Measurements from ENCODE around the gene ZNF83.

ZNF83 gene

GRCh38 chr19:52660981-52661380, 22.8 kb upstream of the ZNF83 start:
- TF ChIP-seq ZFX (IDR thresholded peaks at IDR 0.05) = no peak
- TF ChIP-seq, protein P1, sequence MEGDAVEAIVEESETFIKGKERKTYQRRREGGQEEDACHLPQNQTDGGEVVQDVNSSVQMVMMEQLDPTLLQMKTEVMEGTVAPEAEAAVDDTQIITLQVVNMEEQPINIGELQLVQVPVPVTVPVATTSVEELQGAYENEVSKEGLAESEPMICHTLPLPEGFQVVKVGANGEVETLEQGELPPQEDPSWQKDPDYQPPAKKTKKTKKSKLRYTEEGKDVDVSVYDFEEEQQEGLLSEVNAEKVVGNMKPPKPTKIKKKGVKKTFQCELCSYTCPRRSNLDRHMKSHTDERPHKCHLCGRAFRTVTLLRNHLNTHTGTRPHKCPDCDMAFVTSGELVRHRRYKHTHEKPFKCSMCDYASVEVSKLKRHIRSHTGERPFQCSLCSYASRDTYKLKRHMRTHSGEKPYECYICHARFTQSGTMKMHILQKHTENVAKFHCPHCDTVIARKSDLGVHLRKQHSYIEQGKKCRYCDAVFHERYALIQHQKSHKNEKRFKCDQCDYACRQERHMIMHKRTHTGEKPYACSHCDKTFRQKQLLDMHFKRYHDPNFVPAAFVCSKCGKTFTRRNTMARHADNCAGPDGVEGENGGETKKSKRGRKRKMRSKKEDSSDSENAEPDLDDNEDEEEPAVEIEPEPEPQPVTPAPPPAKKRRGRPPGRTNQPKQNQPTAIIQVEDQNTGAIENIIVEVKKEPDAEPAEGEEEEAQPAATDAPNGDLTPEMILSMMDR (conservative IDR thresholded peaks at IDR 0.05) = no peak
- H3K27ac ChIP-seq = no peak overlapping the region

- no peak overlapping the region for H3K27ac ChIP-seq
- TF ChIP-seq, protein P1 (conservative IDR thresholded peaks at IDR 0.05) = no peak
- no peak for TF ChIP-seq ZFX (IDR thresholded peaks at IDR 0.05)
Measured at GRCh38 chr19:52659013-52659412, 20.9 kb upstream of the ZNF83 start.

GRCh38 chr19:52658595-52658994, 20.4 kb upstream of the ZNF83 start:
- no peak for TF ChIP-seq ZFX (IDR thresholded peaks at IDR 0.05)
- TF ChIP-seq, protein P1 (conservative IDR thresholded peaks at IDR 0.05) = no peak
- H3K27ac ChIP-seq = no peak overlapping the region

- TF ChIP-seq, protein P1 (conservative IDR thresholded peaks at IDR 0.05) = no peak
- TF ChIP-seq ZFX (IDR thresholded peaks at IDR 0.05) = no peak
- H3K27ac ChIP-seq = no peak overlapping the region
Measured at GRCh38 chr19:52653161-52653560, 15.0 kb upstream of the ZNF83 start.

GRCh38 chr19:52651956-52652355, 13.8 kb upstream of the ZNF83 start:
- TF ChIP-seq, protein P1 (conservative IDR thresholded peaks at IDR 0.05) = no peak
- TF ChIP-seq ZFX (IDR thresholded peaks at IDR 0.05) = no peak
- H3K27ac ChIP-seq = no peak overlapping the region

GRCh38 chr19:52648336-52649016, 10.3 kb upstream of the ZNF83 start:
- TF ChIP-seq, protein P1 (conservative IDR thresholded peaks at IDR 0.05) = no peak
- TF ChIP-seq ZFX (IDR thresholded peaks at IDR 0.05) = no peak
- no peak overlapping the region for H3K27ac ChIP-seq

GRCh38 chr19:52646571-52647217, 8.5 kb upstream of the ZNF83 start:
- no peak overlapping the region for H3K27ac ChIP-seq
- TF ChIP-seq ZFX (IDR thresholded peaks at IDR 0.05) = no peak
- TF ChIP-seq, protein P1 (conservative IDR thresholded peaks at IDR 0.05) = no peak

Data from C4-2B (cell line).